Panc1 (cell line): ENCODE results near the gene FBLN1. TPM values are rescaled to one million over a fixed set of nuclear protein-coding genes. Genes with fewer than 3 reads are reported as not detected.

Experiments
- ATAC-seq: fragments of 200-7000 bp; cut with Tn5 transposase; 2 replicates; pipeline ENCODE4 v1.9.1; 2020; ENCODE audit warnings: mild to moderate bottlenecking, moderate library complexity
- BruUV-seq: library from RNA; stranded (reverse); fragments of 400-500 nt; replicated peaks from 2 replicates; lab custom pipeline; 2021; lab: Mats Ljungman, UMichigan
- CTCF ChIA-PET: fragments of 300-600 bp; sonication (Branson Sonifier 250); formaldehyde crosslinking; loops from one replicate; lab custom pipeline; 2022; ENCODE audit warnings: antibody characterized with exemption; lab: Charles Lee
- POLR2A ChIA-PET: fragments of 300-600 bp; sonication (Branson Sonifier 250); formaldehyde crosslinking; loops from one replicate; lab custom pipeline; 2022; ENCODE audit warnings: antibody characterized with exemption; lab: Charles Lee
- DNase-seq: peaks from one replicate; pipeline ENCODE4 v3.0.0-alpha.2; 2010; ENCODE audit warnings: low read depth, low spot score
- H3K27ac ChIP-seq: 2 replicates; pipeline ENCODE4 v1.5.1; 2011; ENCODE audit warnings: mild to moderate bottlenecking, low read length, inconsistent platforms
- H3K27me3 ChIP-seq: fragments of 200-500 bp; sonication (Bioruptor generic); 2 replicates; pipeline ENCODE4 v1.6.0; 2014; ENCODE audit warnings: low read length, inconsistent platforms; ENCODE audit not compliant: control insufficient read depth, insufficient read depth
- H3K36me3 ChIP-seq: fragments of 200-500 bp; sonication (Bioruptor generic); 2 replicates; pipeline ENCODE4 v1.5.1; 2014; ENCODE audit warnings: inconsistent platforms, mild to moderate bottlenecking, low read length, moderate library complexity; ENCODE audit not compliant: control insufficient read depth, insufficient read depth
- H3K4me1 ChIP-seq: 2 replicates; pipeline ENCODE4 v1.5.1; 2011; ENCODE audit warnings: inconsistent platforms, mild to moderate bottlenecking, low read length, moderate library complexity; ENCODE audit not compliant: control insufficient read depth, insufficient read depth
- H3K4me3 ChIP-seq, 2 experiments: 2 replicates each; pipeline ENCODE4 v1.5.1; 2011 to 2012; ENCODE audit warnings: low read depth in 2 of 2, low read length in 2 of 2, mild to moderate bottlenecking in 2 of 2, inconsistent platforms in 1 of 2, moderate library complexity in 1 of 2
- H3K9me3 ChIP-seq: fragments of 200-500 bp; sonication (Bioruptor generic); 2 replicates; pipeline ENCODE4 v1.5.1; 2014; ENCODE audit warnings: low read depth, mild to moderate bottlenecking, inconsistent platforms, low read length, moderate library complexity; ENCODE audit not compliant: control insufficient read depth, insufficient read depth
- POLR2AphosphoS5 ChIP-seq: IDR thresholded peaks from 2 replicates; pipeline ENCODE4 v1.6.1; 2012; ENCODE audit warnings: mild to moderate bottlenecking, low read depth, low read length, moderate library complexity
- SIN3A ChIP-seq: IDR thresholded peaks from 2 replicates; pipeline ENCODE4 v1.6.1; 2012; ENCODE audit warnings: low read depth, mild to moderate bottlenecking, low read length, moderate library complexity, borderline replicate concordance; ENCODE audit not compliant: insufficient read depth
- TCF7L2 ChIP-seq: IDR thresholded peaks from 2 replicates; pipeline ENCODE4 v1.6.1; 2011; ENCODE audit warnings: mild to moderate bottlenecking, low read depth, low read length, inconsistent platforms
- in situ Hi-C: cut with HindIII; loops from 2 replicates; pipeline ENCODE4 v1.10.0; 2016; ENCODE audit warnings: low sequenced_read_pairs, low pct_unique_long_range_greater_than_20kb
- intact Hi-C: fragments of 100-400 bp; cut with micrococcal nuclease; formaldehyde crosslinking; loops from one replicate; pipeline ENCODE4 v1.10.0; 2022; ENCODE audit not compliant: unreplicated experiment
- total RNA-seq: library from RNA; stranded (reverse); gene quantifications from one replicate; pipeline ENCODE4 v1.2.1, GENCODE V29; 2021; ENCODE audit not compliant: unreplicated experiment
- TF ChIP-seq, protein P1 (sequence below), 2 experiments: IDR thresholded peaks; 2 replicates each; pipeline ENCODE4 v1.6.1; 2011 to 2012; ENCODE audit warnings: low read depth in 2 of 2, control low read depth in 1 of 2, low read length in 1 of 2, mild to moderate bottlenecking in 1 of 2, moderate library complexity in 1 of 2; ENCODE audit not compliant: insufficient read depth in 1 of 2
- TF ChIP-seq, protein P2 (sequence below): fragments of 450-650 bp; IDR thresholded peaks from 2 replicates; pipeline ENCODE4 v1.5.1; 2017; ENCODE audit warnings: mild to moderate bottlenecking

The FBLN1 gene
- total RNA-seq, 1 experiment from 2014 or later = 143 TPM

DNA sequence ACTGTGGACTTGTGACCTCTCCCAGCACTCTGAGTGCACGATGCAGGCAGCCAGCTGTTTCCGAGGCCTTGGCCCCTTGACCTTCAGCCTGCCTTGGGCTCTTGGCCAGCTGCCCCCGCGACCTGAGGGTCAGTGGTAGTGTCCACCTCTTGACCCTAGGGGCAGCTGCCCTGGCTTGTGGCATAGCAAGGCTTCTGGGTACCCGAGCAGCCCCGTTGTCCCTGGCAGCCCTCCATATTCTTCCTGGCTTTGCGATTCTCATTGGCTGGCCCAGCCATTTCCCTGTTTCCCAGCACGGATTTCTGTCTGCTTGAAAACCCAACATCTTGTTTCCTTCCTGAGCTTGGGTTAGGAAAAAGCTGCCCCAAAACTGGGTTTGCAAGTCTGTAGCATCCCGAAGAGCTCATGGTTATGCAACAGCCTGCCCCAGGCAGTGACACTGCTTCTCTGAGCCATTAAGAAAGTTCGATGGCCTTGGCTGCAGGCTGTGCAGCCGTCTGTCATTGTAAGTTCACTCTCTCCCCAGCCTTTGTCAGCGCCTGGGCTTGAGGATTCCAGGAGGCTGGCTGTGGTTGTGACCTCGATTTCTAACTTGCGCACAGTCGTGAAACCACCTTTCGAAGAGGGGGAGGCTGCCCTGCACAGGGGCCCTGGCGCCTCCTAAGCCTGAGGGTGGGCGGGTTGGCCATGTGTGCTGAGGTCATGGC, 48.8 kb downstream of the FBLN1 start:
- DNase-seq = no peak
- CTCF ChIA-PET = interaction anchor here (1.3 kb wide), 1 partner anchor 109 kb away, joined by 3 read pairs; no protein-coding TSS in a partner anchor
- Histone ChIP-seq H3K36me3 (no peaks in the 10 kb centered on the region), H3K4me1 (peaks cover 8% of the 10 kb centered on the region), H3K4me3 (no peak overlapping the region), H3K27me3 (no peaks in the 10 kb centered on the region), H3K9me3 (no peaks in the 10 kb centered on the region), H3K27ac (no peak overlapping the region)
- intact Hi-C loops (loop anchor here (5.0 kb wide), 1 partner anchor 109 kb away; no protein-coding TSS in a partner anchor), in situ Hi-C loops (no loop called here)
- no peak for ATAC-seq
- no TSS peak for BruUV-seq
- TF ChIP-seq POLR2AphosphoS5 (no peak), TCF7L2 (no peak), SIN3A (no peak)
- TF ChIP-seq, protein P1, sequence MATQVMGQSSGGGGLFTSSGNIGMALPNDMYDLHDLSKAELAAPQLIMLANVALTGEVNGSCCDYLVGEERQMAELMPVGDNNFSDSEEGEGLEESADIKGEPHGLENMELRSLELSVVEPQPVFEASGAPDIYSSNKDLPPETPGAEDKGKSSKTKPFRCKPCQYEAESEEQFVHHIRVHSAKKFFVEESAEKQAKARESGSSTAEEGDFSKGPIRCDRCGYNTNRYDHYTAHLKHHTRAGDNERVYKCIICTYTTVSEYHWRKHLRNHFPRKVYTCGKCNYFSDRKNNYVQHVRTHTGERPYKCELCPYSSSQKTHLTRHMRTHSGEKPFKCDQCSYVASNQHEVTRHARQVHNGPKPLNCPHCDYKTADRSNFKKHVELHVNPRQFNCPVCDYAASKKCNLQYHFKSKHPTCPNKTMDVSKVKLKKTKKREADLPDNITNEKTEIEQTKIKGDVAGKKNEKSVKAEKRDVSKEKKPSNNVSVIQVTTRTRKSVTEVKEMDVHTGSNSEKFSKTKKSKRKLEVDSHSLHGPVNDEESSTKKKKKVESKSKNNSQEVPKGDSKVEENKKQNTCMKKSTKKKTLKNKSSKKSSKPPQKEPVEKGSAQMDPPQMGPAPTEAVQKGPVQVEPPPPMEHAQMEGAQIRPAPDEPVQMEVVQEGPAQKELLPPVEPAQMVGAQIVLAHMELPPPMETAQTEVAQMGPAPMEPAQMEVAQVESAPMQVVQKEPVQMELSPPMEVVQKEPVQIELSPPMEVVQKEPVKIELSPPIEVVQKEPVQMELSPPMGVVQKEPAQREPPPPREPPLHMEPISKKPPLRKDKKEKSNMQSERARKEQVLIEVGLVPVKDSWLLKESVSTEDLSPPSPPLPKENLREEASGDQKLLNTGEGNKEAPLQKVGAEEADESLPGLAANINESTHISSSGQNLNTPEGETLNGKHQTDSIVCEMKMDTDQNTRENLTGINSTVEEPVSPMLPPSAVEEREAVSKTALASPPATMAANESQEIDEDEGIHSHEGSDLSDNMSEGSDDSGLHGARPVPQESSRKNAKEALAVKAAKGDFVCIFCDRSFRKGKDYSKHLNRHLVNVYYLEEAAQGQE (IDR thresholded peaks at IDR 0.05; ENCODE audit: insufficient read depth in 1 of 2, low read depth in 2 of 2, low read length in 1 of 2) = no peak
- TF ChIP-seq, protein P2, sequence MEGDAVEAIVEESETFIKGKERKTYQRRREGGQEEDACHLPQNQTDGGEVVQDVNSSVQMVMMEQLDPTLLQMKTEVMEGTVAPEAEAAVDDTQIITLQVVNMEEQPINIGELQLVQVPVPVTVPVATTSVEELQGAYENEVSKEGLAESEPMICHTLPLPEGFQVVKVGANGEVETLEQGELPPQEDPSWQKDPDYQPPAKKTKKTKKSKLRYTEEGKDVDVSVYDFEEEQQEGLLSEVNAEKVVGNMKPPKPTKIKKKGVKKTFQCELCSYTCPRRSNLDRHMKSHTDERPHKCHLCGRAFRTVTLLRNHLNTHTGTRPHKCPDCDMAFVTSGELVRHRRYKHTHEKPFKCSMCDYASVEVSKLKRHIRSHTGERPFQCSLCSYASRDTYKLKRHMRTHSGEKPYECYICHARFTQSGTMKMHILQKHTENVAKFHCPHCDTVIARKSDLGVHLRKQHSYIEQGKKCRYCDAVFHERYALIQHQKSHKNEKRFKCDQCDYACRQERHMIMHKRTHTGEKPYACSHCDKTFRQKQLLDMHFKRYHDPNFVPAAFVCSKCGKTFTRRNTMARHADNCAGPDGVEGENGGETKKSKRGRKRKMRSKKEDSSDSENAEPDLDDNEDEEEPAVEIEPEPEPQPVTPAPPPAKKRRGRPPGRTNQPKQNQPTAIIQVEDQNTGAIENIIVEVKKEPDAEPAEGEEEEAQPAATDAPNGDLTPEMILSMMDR = no peak
- POLR2A ChIA-PET = no interaction called here

DNA sequence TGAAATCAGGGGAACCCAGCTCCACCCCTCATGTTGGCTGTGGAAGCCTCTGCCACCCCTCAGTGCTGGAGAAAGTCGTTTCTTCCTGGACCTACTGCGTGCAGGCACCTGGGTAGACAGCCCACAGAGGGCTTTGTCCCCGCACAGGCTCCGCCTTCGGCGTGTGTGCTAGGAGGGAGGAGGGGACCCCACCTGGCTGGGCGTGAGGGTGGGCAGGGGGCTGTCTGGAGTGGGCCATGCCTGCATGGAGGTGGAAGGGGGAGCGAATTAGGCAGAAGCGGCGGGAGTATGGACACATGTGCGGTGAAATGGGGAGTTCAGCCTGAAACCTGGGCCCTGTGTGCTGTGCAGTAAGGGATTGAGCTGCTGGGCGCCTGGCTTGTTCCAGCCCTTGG, 49.3 kb downstream of the FBLN1 start:
- Histone ChIP-seq H3K4me3 (no peak overlapping the region), H3K36me3 (no peaks in the 10 kb centered on the region), H3K9me3 (no peaks in the 10 kb centered on the region), H3K27me3 (no peaks in the 10 kb centered on the region), H3K4me1 (peaks cover 8% of the 10 kb centered on the region), H3K27ac (no peak overlapping the region)
- intact Hi-C loops = loop anchor here (5.0 kb wide), 1 partner anchor 110 kb away; no protein-coding TSS in a partner anchor
- BruUV-seq = no TSS peak
- TF ChIP-seq, protein P2 = no peak
- TF ChIP-seq POLR2AphosphoS5 = no peak
- TF ChIP-seq TCF7L2 = no peak
- TF ChIP-seq SIN3A = no peak
- TF ChIP-seq, protein P1 (IDR thresholded peaks at IDR 0.05; ENCODE audit: insufficient read depth in 1 of 2, low read depth in 2 of 2, low read length in 1 of 2) = no peak
- DNase-seq = no peak
- ChIA-PET CTCF (interaction anchor here (0.5 to 1.3 kb wide), 2 partner anchors 110 to 350 kb away, joined by 3 to 5 read pairs; no protein-coding TSS in a partner anchor), POLR2A (no interaction called here)
- in situ Hi-C loops = no loop called here
- no peak for ATAC-seq
